Left lung (tissue), 10 donors: ENCODE data around the gene MBNL1. TPM values are rescaled to one million over a fixed set of nuclear protein-coding genes. Genes with fewer than 3 reads are reported as not detected.

Source experiments
- ATAC-seq: fragments of 200-7000 bp; cut with Tn5 transposase; one replicate; pipeline ENCODE4 v1.9.1; 2020; ENCODE audit warnings: moderate library complexity
- DNase-seq, 4 donors: peaks; one replicate each; pipeline ENCODE4 v3.0.0-alpha.2; 2013 to 2020
- H3K27ac ChIP-seq, 2 donors: fragments of 200-600 bp; sonication (generic) in 1 of 2; one replicate each; pipeline versions ENCODE4 v1.5.0 to v1.8.0; 2020 to 2021
- H3K27me3 ChIP-seq, 2 donors: fragments of 200-600 bp; sonication (generic) in 1 of 2; one replicate each; pipeline versions ENCODE4 v1.5.0 to v1.8.0; 2020 to 2021
- H3K36me3 ChIP-seq, 2 donors: fragments of 200-600 bp; sonication (generic) in 1 of 2; one replicate each; pipeline versions ENCODE4 v1.5.0 to v1.8.0; 2020 to 2021
- H3K4me1 ChIP-seq, 2 donors: fragments of 200-600 bp; one replicate each; pipeline ENCODE4 v1.8.0; 2021
- H3K4me3 ChIP-seq, 2 donors: fragments of 200-600 bp; sonication (generic) in 1 of 2; one replicate each; pipeline versions ENCODE4 v1.5.0 to v1.8.0; 2020 to 2021; ENCODE audit warnings: mild to moderate bottlenecking in 1 of 2
- H3K9me3 ChIP-seq, 2 donors: fragments of 200-600 bp; sonication (generic) in 1 of 2; one replicate each; pipeline versions ENCODE4 v1.5.0 to v1.8.0; 2020 to 2021
- intact Hi-C, 2 donors: fragments of 100-400 bp; cut with DNase I; formaldehyde crosslinking; loops; one replicate each; pipeline versions ENCODE4 v1.11.2 to v1.14.2; 2022
- polyA plus RNA-seq, 6 donors: library from polyadenylated mRNA; unstranded; fragments of 120-200 nt; gene quantifications; one replicate each; pipeline ENCODE4 v1.2.1, GENCODE V29; 2013; ENCODE audit not compliant: insufficient read length in 6 of 6
- total RNA-seq, 2 donors: library from RNA; stranded (reverse); fragmentation: NEBNext Ultra II Directional; extraction: Animal tissue kit (Norgen Biotek cat#: 25700); gene quantifications; one replicate each; pipeline ENCODE4 v1.2.1, GENCODE V29; 2021
- TF ChIP-seq, protein P1 (sequence below), 2 donors: fragments of 200-600 bp; sonication (generic) in 1 of 2; IDR thresholded peaks; one replicate each; pipeline versions ENCODE4 v1.5.0 to v1.8.0; 2021; ENCODE audit warnings: antibody characterized with exemption in 2 of 2
- donor health status: DM: no; HTN: yes; CAD: no.
- donor health status: DM: no; HTN: no; CAD: no.

The MBNL1 gene
- total and polyA plus RNA-seq, 8 donors: 92.3 to 246 (median 109) TPM

DNA sequence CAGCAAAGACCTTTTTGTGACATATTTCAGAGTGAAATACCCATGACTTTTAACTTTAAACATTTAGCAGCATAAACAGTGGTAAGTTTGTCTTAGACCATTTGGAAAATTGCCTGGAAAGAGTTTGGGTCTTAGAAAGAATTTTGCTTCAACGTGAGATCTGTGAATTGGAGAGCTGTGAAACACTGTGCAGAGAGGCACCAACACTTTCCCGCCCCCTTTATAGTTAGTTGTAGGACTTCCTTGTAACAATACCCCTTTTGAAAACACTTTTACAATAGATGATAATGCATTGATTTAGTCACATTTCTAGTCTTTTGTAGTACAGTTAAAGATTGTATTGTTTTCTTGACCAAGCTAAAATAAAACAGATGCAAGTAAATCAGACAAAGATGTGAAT, 43.5 kb upstream of the MBNL1 start:
- Histone ChIP-seq H3K27ac (no peak overlapping the region), H3K27me3 (no peaks in the 10 kb centered on the region), H3K9me3 (no peaks in the 10 kb centered on the region), H3K4me1 (peaks cover 6 to 40% of the 10 kb centered on the region in 2 donors), H3K36me3 (no peaks in the 10 kb centered on the region), H3K4me3 (no peak overlapping the region)
- intact Hi-C loops: no loop called here
- DNase-seq: no peak
- no peak for ATAC-seq
- TF ChIP-seq, protein P1, sequence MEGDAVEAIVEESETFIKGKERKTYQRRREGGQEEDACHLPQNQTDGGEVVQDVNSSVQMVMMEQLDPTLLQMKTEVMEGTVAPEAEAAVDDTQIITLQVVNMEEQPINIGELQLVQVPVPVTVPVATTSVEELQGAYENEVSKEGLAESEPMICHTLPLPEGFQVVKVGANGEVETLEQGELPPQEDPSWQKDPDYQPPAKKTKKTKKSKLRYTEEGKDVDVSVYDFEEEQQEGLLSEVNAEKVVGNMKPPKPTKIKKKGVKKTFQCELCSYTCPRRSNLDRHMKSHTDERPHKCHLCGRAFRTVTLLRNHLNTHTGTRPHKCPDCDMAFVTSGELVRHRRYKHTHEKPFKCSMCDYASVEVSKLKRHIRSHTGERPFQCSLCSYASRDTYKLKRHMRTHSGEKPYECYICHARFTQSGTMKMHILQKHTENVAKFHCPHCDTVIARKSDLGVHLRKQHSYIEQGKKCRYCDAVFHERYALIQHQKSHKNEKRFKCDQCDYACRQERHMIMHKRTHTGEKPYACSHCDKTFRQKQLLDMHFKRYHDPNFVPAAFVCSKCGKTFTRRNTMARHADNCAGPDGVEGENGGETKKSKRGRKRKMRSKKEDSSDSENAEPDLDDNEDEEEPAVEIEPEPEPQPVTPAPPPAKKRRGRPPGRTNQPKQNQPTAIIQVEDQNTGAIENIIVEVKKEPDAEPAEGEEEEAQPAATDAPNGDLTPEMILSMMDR (IDR thresholded peaks at IDR 0.05): no peak

DNA sequence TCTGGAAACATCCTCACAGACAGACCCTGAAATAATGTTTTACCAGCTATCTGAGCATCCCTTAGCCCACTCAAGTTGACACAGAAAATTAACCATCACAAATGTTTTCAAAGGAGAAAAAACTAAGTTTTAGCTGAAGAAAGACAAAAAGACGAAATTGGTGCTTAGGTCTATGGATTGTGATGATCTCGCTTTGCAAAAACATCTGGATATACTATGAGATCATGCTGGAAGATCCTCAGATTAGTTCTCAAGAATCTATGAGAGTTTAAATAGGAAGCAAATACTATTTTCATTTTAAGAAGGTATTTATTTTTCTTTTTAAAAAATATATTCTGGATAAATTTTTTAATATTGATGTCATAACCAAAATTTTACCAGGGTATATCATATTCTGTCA, 42.6 kb upstream of the MBNL1 start:
- Histone ChIP-seq H3K36me3 (no peaks in the 10 kb centered on the region), H3K27me3 (no peaks in the 10 kb centered on the region), H3K4me3 (no peak overlapping the region), H3K9me3 (no peaks in the 10 kb centered on the region), H3K27ac (no peak overlapping the region), H3K4me1 (peaks cover 6 to 32% of the 10 kb centered on the region in 2 donors)
- no peak for ATAC-seq
- intact Hi-C loops: no loop called here
- TF ChIP-seq, protein P1 (IDR thresholded peaks at IDR 0.05): no peak
- no peak for DNase-seq

DNA sequence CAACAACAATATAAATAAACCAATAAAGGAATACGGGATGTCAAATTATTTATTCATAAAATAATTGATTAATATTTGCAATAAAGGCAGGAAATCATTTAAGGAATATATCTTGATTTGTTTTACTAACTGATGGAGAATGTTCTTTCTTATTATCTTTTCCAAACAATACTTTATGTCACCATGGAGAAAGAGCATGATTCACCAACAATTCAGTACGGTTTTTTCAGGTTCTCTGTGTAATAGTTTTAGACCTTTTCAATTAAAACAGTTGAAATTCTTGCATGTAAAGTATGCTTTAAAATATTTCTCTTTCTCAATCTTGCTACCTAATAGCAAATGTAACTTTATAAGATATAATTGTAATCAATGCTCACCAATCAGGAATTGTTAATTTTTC, 41.7 kb upstream of the MBNL1 start:
- Histone ChIP-seq H3K4me1 (peaks cover 4 to 23% of the 10 kb centered on the region in 2 donors), H3K36me3 (no peaks in the 10 kb centered on the region), H3K27ac (no peak overlapping the region), H3K4me3 (no peak overlapping the region), H3K9me3 (no peaks in the 10 kb centered on the region), H3K27me3 (no peaks in the 10 kb centered on the region)
- intact Hi-C loops: no loop called here
- DNase-seq (no peak), ATAC-seq (no peak)
- TF ChIP-seq, protein P1 (IDR thresholded peaks at IDR 0.05): no peak

DNA sequence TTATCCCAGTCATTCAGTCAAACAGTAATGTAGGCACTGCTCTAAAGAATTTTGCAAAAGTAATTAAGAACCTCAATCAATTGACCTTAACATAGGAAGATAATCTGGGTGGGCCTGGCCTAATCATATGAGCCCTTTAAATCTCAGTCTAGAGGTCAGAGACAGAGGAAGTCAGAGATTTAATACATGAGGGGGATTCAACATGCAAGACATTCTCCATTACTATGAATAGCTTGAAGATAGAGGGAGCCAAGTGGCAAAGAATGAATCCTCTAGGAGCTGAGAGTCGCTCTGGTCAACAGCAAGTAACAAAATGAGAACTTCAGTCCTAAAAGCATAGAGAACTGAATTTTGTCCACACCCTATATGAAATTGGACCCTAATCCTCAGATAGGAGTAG, 39.0 kb upstream of the MBNL1 start:
- Histone ChIP-seq H3K4me1 (no peaks in the 10 kb centered on the region), H3K27ac (no peak overlapping the region), H3K9me3 (no peaks in the 10 kb centered on the region), H3K27me3 (no peaks in the 10 kb centered on the region), H3K36me3 (no peaks in the 10 kb centered on the region), H3K4me3 (no peak overlapping the region)
- no peak for DNase-seq
- TF ChIP-seq, protein P1 (IDR thresholded peaks at IDR 0.05): no peak
- intact Hi-C loops: no loop called here
- peak; percentile 24 for ATAC-seq

DNA sequence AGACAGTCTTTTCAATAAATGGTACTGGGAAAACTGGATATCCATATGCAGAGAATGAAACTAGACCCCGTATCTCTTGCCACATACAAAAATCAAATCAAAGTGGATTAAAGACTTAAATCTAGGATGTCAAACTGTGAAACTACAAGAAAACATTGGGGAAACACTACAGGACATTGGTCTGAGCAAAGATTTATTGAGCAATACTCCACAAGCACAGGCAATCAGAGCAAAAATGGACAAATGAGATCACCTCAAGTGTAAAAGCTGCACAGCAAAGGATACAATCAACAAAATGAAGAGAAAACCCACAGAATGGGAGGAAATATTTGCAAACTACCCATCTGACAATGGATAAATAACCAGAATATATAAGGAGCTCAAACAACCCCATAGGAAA, 38.4 kb upstream of the MBNL1 start:
- no peak overlapping the region for H3K27ac ChIP-seq
- no peaks in the 10 kb centered on the region for H3K36me3 ChIP-seq
- no peaks in the 10 kb centered on the region for H3K27me3 ChIP-seq
- TF ChIP-seq, protein P1 (IDR thresholded peaks at IDR 0.05): no peak
- intact Hi-C loops: no loop called here
- DNase-seq: no peak
- no peak for ATAC-seq
- no peaks in the 10 kb centered on the region for H3K9me3 ChIP-seq
- H3K4me3 ChIP-seq: no peak overlapping the region
- H3K4me1 ChIP-seq: no peaks in the 10 kb centered on the region
